ENCODE measurements around the gene TMED8. TPM values are rescaled to one million over a fixed set of nuclear protein-coding genes. Genes with fewer than 3 reads are reported as not detected.

TMED8 gene
- total and polyA plus RNA-seq, 12 donors: 4.8 to 23.6 (median 19.9) TPM

GRCh38 chr14:77313371-77313770 is 63.5 kb downstream of the TMED8 start:
- intact Hi-C loops (cut with DNase I): loop anchor here (5.0 to 10.0 kb wide), 3 partner anchors 159 to 439 kb away; no protein-coding TSS in a partner anchor
- H3K27ac ChIP-seq: peak overlapping the region in 4 of 5 donors; percentile 9 to 74 (median 57)
- no peaks in the 10 kb centered on the region for H3K27me3 ChIP-seq

GRCh38 chr14:77311217-77311616 is 65.7 kb downstream of the TMED8 start:
- intact Hi-C loops (cut with DNase I): loop anchor here (5.0 to 10.0 kb wide), 3 partner anchors 156 to 436 kb away; no protein-coding TSS in a partner anchor

More at GRCh38 chr14:77313371-77313770, 63.5 kb downstream of the TMED8 start:
- Histone ChIP-seq H3K36me3 (replicated peaks in 1 of 2) (no peaks in the 10 kb centered on the region), H3K4me1 (replicated peaks in 1 of 2) (peaks cover 14 to 46% of the 10 kb centered on the region in 2 donors), H3K4me3 (no peak overlapping the region), H3K9me3 (replicated peaks in 1 of 3) (no peaks in the 10 kb centered on the region)
- TF ChIP-seq CTCF (IDR thresholded peaks at IDR 0.05) (no peak), POLR2A (IDR thresholded peaks at IDR 0.05) (no peak)
- WGBS, 4 donors: 35 to 67% (median 60%) methylated on average over 1 of the region's 1 CpG
- no peak for DNase-seq

GRCh38 chr14:77310026-77310425 is 66.9 kb downstream of the TMED8 start:
- DNase-seq: no peak
- Histone ChIP-seq H3K9me3 (replicated peaks in 1 of 3) (no peaks in the 10 kb centered on the region), H3K36me3 (replicated peaks in 1 of 2) (no peaks in the 10 kb centered on the region), H3K27ac (no peak overlapping the region), H3K4me3 (no peak overlapping the region), H3K4me1 (replicated peaks in 1 of 2) (peaks cover 10 to 36% of the 10 kb centered on the region in 2 donors), H3K27me3 (no peaks in the 10 kb centered on the region)
- no peak for TF ChIP-seq POLR2A (IDR thresholded peaks at IDR 0.05)
- no peak for TF ChIP-seq CTCF (IDR thresholded peaks at IDR 0.05)
- intact Hi-C loops (cut with DNase I): loop anchor here (5.0 to 10.0 kb wide), 3 partner anchors 155 to 435 kb away; no protein-coding TSS in a partner anchor
- WGBS, 4 donors: 80 to 86% (median 83%) methylated on average over 4 of the region's 4 CpGs

More at GRCh38 chr14:77311217-77311616, 65.7 kb downstream of the TMED8 start:
- H3K4me1 ChIP-seq (replicated peaks in 1 of 2): peaks cover 10 to 41% of the 10 kb centered on the region in 2 donors
- no peak for DNase-seq
- TF ChIP-seq POLR2A (IDR thresholded peaks at IDR 0.05): no peak
- no peak for TF ChIP-seq CTCF (IDR thresholded peaks at IDR 0.05)
- 89 to 97% (median 94%) methylated on average over 2 of the region's 2 CpGs for whole genome bisulfite sequencing, 4 donors
- no peak overlapping the region for H3K27ac ChIP-seq
- no peaks in the 10 kb centered on the region for H3K36me3 ChIP-seq (replicated peaks in 1 of 2)
- H3K27me3 ChIP-seq: no peaks in the 10 kb centered on the region
- H3K9me3 ChIP-seq (replicated peaks in 1 of 3): no peaks in the 10 kb centered on the region
- no peak overlapping the region for H3K4me3 ChIP-seq

GRCh38 chr14:77309131-77309530 is 67.8 kb downstream of the TMED8 start:
- no peaks in the 10 kb centered on the region for H3K36me3 ChIP-seq (replicated peaks in 1 of 2)
- no peak overlapping the region for H3K4me3 ChIP-seq
- no peaks in the 10 kb centered on the region for H3K27me3 ChIP-seq
- H3K4me1 ChIP-seq (replicated peaks in 1 of 2): peaks cover 8 to 33% of the 10 kb centered on the region in 2 donors
- H3K27ac ChIP-seq: no peak overlapping the region
- no peak for DNase-seq
- no peaks in the 10 kb centered on the region for H3K9me3 ChIP-seq (replicated peaks in 1 of 3)
- 64 to 81% (median 75%) methylated on average over 4 of the region's 4 CpGs for WGBS, 4 donors
- intact Hi-C loops (cut with DNase I): no loop called here
- TF ChIP-seq POLR2A (IDR thresholded peaks at IDR 0.05) (no peak), CTCF (IDR thresholded peaks at IDR 0.05) (no peak)

Measured in adrenal gland (tissue), 12 donors.